ENCODE data around the gene RNF34.

DNA sequence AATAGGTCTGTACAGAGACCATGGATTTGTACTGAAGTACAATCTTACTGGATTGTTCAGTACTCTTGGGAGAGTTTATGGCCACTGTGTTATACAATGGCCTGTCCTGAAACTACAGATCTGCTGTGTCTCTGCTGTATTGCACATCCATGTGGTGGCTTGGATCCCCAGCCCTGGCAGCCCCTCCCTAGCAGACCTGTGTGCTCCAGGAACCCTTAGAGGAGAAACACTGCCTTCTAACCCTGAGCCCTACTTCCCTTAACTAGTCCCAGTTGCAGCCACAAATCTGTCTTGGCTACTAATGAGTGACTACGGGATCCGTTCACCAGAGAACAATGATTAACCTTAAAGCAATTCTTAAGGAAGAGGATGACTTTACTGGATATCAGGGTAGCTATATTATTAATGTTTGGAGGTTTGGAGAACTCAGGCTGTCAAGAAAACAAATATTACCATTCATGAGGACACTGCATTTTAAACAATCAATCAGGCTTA lies 27.7 kb downstream of the RNF34 start:
- TF ChIP-seq, protein P1, sequence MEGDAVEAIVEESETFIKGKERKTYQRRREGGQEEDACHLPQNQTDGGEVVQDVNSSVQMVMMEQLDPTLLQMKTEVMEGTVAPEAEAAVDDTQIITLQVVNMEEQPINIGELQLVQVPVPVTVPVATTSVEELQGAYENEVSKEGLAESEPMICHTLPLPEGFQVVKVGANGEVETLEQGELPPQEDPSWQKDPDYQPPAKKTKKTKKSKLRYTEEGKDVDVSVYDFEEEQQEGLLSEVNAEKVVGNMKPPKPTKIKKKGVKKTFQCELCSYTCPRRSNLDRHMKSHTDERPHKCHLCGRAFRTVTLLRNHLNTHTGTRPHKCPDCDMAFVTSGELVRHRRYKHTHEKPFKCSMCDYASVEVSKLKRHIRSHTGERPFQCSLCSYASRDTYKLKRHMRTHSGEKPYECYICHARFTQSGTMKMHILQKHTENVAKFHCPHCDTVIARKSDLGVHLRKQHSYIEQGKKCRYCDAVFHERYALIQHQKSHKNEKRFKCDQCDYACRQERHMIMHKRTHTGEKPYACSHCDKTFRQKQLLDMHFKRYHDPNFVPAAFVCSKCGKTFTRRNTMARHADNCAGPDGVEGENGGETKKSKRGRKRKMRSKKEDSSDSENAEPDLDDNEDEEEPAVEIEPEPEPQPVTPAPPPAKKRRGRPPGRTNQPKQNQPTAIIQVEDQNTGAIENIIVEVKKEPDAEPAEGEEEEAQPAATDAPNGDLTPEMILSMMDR (IDR thresholded peaks at IDR 0.05; ENCODE audit: insufficient read depth, low read length): no peak
- TF ChIP-seq, protein P2, sequence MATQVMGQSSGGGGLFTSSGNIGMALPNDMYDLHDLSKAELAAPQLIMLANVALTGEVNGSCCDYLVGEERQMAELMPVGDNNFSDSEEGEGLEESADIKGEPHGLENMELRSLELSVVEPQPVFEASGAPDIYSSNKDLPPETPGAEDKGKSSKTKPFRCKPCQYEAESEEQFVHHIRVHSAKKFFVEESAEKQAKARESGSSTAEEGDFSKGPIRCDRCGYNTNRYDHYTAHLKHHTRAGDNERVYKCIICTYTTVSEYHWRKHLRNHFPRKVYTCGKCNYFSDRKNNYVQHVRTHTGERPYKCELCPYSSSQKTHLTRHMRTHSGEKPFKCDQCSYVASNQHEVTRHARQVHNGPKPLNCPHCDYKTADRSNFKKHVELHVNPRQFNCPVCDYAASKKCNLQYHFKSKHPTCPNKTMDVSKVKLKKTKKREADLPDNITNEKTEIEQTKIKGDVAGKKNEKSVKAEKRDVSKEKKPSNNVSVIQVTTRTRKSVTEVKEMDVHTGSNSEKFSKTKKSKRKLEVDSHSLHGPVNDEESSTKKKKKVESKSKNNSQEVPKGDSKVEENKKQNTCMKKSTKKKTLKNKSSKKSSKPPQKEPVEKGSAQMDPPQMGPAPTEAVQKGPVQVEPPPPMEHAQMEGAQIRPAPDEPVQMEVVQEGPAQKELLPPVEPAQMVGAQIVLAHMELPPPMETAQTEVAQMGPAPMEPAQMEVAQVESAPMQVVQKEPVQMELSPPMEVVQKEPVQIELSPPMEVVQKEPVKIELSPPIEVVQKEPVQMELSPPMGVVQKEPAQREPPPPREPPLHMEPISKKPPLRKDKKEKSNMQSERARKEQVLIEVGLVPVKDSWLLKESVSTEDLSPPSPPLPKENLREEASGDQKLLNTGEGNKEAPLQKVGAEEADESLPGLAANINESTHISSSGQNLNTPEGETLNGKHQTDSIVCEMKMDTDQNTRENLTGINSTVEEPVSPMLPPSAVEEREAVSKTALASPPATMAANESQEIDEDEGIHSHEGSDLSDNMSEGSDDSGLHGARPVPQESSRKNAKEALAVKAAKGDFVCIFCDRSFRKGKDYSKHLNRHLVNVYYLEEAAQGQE (IDR thresholded peaks at IDR 0.05; ENCODE audit: insufficient replicate concordance, low read depth): no peak
- TF ChIP-seq POLR2AphosphoS5 (IDR thresholded peaks at IDR 0.05; ENCODE audit: low read depth): peak; percentile 29
- TF ChIP-seq SPI1 (IDR thresholded peaks at IDR 0.05; ENCODE audit: borderline replicate concordance, low read depth): peak; percentile 6; the same call in 1 of the 2 replicates
- TF ChIP-seq GABPA (IDR thresholded peaks at IDR 0.05; ENCODE audit: low read depth): no peak
